ENCODE data around the gene DRICH1. TPM values are rescaled to one million over a fixed set of nuclear protein-coding genes. Genes with fewer than 3 reads are reported as not detected.
"Not testable (repeated sequence)": the region's sequence is repeated elsewhere in the genome, so short reads cannot be mapped to it uniquely, and the experiment has no call there.

The DRICH1 gene
- polyA plus RNA-seq, 1 donor, result 0.35 TPM

- no peak for DNase-seq (ENCODE audit: low read depth)
Observed at GRCh38 chr22:23649071-23649501, 17.0 kb upstream of the DRICH1 start.

DNA sequence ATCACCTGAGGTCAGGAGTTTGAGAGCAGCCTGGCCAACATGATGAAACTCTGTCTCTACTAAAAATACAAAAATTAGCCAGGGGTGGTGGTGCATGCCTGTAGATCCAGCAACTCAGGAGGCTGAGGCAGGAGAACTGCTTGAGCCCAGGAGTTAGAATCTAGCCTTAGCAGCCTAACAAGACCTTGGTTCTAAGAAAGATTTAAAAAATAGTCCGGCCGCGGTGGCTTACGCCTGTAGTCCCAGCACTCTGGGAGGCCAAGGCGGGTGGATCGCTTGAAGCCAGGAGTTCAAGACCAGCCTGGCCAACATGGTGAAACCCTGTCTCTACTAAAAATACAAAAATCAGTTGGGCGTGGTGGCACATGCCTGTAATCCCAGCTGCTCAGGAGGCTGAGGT, 14.4 kb upstream of the DRICH1 start:
- not testable (repeated sequence) for DNase-seq (ENCODE audit: low read depth)

- not testable (repeated sequence) for DNase-seq (ENCODE audit: low read depth)
Observed at GRCh38 chr22:23640206-23640605, 8.1 kb upstream of the DRICH1 start.

- DNase-seq (ENCODE audit: low read depth), result no peak
Observed at GRCh38 chr22:23639661-23640060, 7.5 kb upstream of the DRICH1 start.

GRCh38 chr22:23638611-23639010, 6.5 kb upstream of the DRICH1 start:
- no peak for DNase-seq (ENCODE audit: low read depth)

GRCh38 chr22:23635291-23635690, 3.2 kb upstream of the DRICH1 start:
- DNase-seq (ENCODE audit: low read depth), result not testable (repeated sequence)

GRCh38 chr22:23628056-23628743, 3.9 kb downstream of the DRICH1 start:
- not testable (repeated sequence) for DNase-seq (ENCODE audit: low read depth)

GRCh38 chr22:23627401-23628055, 4.6 kb downstream of the DRICH1 start:
- not testable (repeated sequence) for DNase-seq (ENCODE audit: low read depth)

- no peak for DNase-seq (ENCODE audit: low read depth)
Observed at GRCh38 chr22:23626286-23626975, 5.7 kb downstream of the DRICH1 start.

DNA sequence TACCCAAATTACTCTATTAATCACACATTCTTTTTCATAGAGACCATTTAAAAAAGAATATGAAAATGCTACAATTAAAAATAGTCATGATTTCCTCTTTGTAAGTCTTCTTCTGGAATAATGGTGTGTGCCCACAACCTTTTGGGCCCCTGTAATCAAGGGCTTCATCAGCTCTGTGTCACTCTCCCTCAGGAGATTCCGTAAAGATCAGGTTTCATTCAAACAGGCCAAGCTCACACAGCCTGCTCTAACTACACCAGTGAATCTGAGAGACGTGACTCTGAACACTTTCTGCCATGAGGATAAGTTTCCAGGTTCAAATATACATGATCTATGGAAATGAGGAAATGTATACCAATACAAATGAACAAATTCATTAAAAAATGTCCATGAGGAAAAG, 9.5 kb downstream of the DRICH1 start:
- DNase-seq (ENCODE audit: low read depth), result no peak

DNA sequence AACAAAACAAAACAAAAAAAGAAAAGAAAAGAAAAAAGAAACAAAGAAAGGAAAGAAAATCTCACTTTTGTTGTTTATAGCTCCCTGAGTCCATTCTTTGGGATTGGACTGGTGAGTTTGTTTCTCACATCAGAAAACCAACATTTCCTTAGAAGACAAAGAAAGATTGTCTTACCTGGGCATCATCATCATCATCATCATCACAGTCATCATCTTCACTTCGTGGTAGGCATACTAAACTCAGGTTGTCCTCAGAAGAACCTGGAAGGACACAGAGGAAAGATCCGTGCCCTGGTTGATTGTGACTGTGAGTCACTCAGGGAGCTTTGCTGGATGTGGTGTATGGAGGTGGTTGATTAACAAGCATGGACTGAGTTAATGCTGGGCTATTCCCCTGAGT, 10.2 kb downstream of the DRICH1 start:
- DNase-seq (ENCODE audit: low read depth), result not testable (repeated sequence)

DNA sequence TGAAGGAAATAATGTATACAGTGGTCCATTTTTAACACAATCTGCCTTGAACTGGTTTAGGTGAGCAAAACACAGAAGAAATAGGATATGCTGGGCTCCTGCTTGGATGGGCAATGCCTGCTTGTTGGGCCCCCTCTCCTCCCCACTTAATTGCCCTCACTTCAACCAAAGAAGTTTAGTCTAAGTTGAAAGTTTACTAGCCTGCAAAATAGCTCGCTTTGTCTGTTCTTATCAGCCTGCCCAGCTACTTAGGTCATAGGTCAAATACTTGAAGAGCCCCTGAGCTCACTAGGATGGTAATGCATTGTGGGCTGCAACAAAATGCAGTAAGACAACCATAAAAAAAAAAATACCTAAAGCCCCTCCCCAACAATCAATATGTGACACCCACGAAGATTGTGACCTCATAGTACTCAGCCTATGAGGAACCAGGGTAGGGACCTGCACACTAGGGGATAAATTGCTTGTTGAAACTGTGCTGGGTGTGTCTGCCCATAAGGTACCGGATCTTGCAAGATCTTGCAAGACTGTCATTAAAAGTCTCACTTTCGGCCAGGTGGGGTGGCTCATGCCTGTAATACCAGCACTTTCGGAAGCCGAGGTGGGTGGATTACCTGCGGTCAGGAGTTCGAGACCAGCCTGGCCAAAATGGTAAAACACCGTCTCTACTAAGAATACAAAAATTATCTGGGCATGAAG, 10.9 kb downstream of the DRICH1 start:
- no peak for DNase-seq (ENCODE audit: low read depth)

DNA sequence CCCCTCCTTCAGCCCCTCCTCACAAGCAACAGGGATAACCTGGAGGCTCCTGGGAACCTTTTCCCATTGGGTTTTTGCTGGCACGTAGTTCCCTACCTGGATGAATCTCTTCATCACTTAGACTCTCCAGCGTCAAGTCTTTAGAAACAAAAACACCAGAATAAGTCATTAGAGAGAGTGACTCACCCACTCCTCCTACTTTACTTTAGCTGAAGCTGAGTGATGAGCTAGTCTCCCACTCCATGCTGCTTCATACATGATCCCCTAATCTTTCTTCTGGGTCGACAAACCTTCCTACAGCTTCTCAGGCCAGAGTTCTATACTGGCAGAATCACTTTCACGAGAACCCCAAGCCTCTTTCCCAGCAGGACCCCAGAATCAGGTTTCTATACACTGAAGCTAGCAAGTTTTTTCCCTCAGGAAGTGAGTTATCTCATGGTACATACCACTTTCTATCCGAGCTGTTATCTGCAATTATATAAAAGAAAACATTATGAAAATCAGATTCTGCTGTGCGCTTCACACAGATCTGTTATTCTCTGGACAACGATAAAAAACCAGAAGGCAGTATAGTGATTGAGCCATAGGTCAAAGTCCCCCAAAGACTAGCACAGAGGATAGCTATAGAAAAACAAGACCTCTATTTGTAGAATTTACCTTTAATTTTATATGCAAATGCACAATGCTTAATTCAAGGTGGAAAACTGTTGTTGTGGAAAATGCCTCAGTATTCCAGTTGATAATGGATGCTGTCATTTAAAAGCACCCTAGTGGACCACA, 18.7 kb downstream of the DRICH1 start:
- DNase-seq (ENCODE audit: low read depth), result no peak

GRCh38 chr22:23609983-23610781, 21.9 kb downstream of the DRICH1 start:
- no peak for DNase-seq (ENCODE audit: low read depth)

GRCh38 chr22:23608583-23608982, 23.5 kb downstream of the DRICH1 start:
- no peak for DNase-seq (ENCODE audit: low read depth)

- no peak for DNase-seq (ENCODE audit: low read depth)
Observed at GRCh38 chr22:23606204-23607131, 25.7 kb downstream of the DRICH1 start.

DNA sequence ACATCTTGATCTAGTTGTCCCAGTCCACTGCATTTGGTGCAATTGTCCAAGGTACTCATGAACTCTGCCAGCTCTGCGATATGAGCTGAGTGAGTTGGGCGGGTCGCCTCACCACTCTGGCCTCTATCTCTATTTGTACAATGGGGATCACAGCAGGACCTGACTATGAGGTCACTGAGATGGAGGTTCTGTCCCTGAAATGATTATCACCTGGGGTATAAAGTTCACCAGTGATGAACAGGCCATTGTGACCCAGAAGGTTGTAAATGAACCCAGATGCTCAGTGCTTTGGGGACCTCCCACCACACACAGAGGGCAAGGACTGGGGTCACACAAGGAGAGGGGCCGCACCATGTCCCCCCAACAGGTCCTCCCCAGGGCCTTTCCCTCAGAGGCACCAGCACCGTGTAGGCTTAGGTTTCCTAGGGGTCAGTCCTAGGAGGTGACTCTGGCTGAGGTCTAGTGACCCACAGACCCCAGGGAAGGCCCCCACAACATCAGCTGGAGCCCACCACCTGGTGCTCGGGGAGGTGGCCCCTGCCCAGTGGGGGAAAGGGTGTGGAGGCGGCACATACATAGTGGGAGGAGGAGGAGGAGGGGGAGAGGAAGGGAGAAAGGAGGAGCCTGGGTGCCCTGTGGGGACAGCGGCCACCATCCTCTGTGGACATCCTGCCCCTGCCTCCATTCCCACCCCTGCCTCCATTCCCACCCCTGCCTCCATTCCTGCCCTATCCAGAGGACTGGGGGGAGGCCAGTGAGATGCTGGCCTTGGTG, 27.0 kb downstream of the DRICH1 start:
- no peak for DNase-seq (ENCODE audit: low read depth)

- DNase-seq (ENCODE audit: low read depth), result no peak
Observed at GRCh38 chr22:23603266-23603665, 28.9 kb downstream of the DRICH1 start.

Data from forelimb muscle (tissue), 1 donor.